HT-29 (cell line): ENCODE results near the gene LRRC45. TPM values are rescaled to one million over a fixed set of nuclear protein-coding genes. Genes with fewer than 3 reads are reported as not detected.
"Not testable (repeated sequence)": the region's sequence is repeated elsewhere in the genome, so short reads cannot be mapped to it uniquely, and the experiment has no call there.

Experiments
- DNase-seq: peaks from one replicate; pipeline ENCODE4 v3.0.0-alpha.2; 2015; ENCODE audit warnings: low spot score
- total RNA-seq: library from RNA; depleted of rRNA; stranded (reverse); fragments of >200 nt; shearing (Covaris generic); gene quantifications from 2 replicates; pipeline ENCODE4 v1.2.3, GENCODE V29; 2014

LRRC45 gene
- total RNA-seq, 1 experiment from 2014 or later, result 88.4 TPM

- DNase-seq, result no peak
These were observed 11.4 kb downstream of the LRRC45 start for GRCh38 chr17:82034371-82035011.

GRCh38 chr17:82035488-82035887 lies 12.4 kb downstream of the LRRC45 start:
- no peak for DNase-seq

DNA sequence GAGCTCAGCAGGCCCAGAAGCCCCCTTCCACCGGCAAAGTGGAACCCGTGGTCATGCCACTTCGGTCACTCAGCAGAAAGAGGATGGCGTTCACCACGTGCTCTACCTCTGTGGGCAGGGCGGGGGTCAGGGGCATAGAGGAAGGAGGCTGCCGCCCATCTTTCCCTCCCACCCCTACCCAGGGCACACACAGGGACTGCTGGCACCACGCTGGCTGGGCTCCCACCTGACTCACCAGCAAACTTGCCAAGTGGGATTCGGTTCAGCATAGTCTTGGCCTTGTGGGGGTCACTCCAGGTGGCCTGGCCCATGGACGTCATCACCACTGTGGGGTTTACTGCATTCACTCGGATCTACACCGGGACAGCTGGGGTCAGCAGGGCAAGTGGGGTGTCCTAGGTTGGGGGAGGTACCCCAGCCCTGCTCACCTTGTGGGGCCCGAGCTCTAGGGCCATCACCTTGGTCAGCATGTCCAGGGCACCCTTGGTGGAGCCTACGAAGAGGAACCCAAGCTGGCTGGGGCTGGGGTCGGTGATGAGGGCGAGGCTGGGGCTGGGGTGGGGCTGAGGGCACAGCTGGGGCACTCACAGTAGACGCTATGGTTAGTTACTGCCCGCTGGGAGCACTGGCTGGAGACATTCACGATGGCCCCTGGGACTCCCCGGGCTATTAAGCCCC lies 13.0 kb downstream of the LRRC45 start:
- DNase-seq, result no peak

- no peak for DNase-seq
These were observed 13.6 kb downstream of the LRRC45 start for GRCh38 chr17:82036634-82037091.

DNA sequence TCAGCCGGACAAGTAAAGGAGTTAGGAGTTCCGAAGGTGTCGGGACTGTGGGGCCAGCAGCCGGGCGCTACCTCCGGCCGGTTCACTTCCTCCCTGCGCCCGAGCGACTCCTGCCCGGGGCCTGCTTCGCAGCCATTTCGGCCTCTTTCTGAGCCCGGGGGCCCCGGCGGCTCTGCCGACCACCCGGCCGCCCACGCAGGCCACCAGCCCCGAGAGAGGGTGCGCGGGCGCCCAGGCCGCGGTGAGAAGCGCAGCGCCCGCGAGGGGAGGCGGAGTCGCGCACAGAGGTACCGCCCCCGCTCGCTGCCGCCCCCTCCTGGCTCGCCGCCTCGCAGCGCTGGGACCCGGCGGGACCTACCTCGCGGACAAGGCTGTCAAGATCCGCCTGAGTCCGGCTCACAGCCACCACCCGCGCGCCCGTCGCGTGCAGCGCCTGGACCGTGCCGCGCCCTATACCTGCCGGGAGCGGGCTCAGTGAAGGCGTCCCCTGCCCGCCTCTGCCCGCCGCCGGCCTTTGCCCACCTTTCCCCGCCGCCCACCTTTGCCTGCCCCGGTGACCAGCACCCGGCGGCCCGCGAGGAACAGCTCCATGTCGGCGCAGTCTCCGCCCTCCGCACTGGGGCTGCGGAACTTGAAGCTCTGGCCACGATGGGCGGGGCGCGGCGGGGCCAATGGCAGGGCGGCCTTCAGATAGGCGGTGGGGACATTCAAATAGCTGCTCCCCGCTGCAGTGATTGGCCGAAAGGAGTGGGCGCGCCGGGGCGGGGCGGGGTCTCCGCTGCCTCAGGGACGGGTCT lies 14.2 kb downstream of the LRRC45 start, which contains the start of gene DCXR:
Gene DCXR (minus strand): TSS at position 606 of the 797 bp plus-strand sequence. CDS start 15 bp downstream, at position 591.
- DNase-seq, result peak; percentile 96

GRCh38 chr17:82037889-82038195 lies 14.7 kb downstream of the LRRC45 start:
- DNase-seq, result no peak

GRCh38 chr17:82038796-82039409 lies 15.8 kb downstream of the LRRC45 start:
- not testable (repeated sequence) for DNase-seq

DNA sequence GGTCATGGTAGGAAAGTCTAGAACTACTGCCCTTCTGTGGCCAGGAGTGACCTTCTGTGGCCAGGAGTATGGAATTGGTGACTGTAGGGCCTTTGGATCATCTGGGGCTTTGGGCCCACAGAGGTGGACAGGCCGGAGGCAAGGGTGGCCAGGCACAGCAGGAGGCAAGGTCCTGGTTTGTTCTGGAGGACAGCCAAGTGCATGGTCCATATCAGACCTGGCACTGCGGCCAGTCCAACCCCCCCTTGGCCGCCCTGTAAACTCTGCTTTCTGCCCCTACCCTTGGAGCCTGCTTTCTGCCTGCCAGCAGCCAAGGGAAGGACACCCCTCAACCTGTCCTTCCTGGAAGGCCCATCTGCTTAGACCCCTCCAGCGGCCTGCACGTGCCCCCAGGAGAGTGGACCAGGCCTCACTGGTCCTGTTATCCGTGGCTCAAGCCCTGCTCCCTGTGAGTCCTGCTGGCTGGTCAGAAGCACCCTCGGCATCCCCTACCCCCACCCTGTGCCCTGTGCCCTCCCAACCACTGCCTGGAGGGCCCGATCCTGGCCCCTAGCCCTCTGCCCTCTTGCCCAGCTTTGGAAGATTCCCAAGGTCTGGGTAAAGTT lies 16.7 kb downstream of the LRRC45 start:
- DNase-seq, result no peak

- DNase-seq, result no peak
These were observed 18.2 kb downstream of the LRRC45 start for GRCh38 chr17:82041144-82041814.

DNA sequence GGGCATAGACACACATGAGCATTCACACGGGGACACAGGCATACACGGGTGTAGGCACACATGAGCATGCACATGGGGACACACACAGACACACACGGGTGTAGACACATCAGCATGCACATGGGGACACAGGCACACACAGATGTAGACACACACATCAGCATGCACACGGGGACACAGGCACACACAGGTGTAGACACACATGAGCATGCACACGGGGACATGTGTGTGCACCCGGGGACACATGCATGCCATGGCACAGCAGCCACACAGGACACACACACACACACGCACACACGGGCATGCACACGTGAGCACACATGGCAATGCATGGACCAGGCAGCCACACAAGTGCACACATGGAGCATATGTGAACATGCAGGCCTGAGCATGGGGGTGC lies 19.5 kb downstream of the LRRC45 start:
- no peak for DNase-seq

- DNase-seq, result no peak
These were observed 20.4 kb downstream of the LRRC45 start for GRCh38 chr17:82043507-82043906.

DNA sequence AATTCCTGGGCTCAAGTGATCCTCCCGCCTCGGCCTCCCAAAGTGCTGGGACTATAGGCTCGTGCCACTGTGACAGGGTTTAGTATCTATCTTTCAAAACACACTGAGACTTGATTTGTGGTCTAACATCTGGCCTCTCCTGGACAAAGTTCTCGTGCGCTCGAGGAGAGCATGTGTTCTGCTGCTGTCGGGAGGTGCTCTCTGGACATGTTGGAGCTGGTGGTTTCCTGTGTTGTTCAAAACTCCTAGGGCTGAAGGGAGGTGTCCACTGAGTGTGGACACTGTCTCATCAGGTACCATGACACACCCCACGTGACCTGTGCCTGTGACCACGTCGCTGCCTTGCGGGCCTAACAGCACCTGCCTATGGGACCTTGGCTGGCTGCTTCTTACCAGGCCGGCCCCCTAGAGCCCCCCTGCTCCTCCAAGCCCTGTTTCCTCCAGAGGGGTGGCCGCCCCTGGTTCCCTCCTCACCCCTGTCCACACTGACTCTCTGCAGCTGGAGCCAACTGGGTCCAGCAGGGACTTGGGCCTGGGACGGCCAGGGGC lies 22.9 kb downstream of the LRRC45 start:
- DNase-seq, result no peak

GRCh38 chr17:82046903-82047302 lies 23.8 kb downstream of the LRRC45 start:
- no peak for DNase-seq

DNA sequence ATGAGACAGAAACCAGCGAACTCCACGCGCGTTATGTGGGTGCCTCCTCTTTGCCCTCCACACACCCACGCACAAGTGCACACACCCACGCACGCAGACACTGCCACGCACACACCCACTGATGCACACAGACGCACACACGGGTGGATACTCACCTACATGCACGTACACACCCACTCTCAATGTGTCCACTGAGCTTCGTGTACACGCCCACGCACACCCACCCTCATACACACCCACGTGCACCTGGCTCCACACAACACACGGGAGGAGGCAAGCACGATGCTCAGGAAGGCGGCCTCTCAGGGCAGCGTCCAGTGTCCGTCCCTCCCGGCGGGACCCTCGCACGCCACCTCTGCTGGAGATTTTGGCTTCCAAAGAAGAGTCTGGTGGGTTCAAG lies 24.3 kb downstream of the LRRC45 start:
- no peak for DNase-seq

DNA sequence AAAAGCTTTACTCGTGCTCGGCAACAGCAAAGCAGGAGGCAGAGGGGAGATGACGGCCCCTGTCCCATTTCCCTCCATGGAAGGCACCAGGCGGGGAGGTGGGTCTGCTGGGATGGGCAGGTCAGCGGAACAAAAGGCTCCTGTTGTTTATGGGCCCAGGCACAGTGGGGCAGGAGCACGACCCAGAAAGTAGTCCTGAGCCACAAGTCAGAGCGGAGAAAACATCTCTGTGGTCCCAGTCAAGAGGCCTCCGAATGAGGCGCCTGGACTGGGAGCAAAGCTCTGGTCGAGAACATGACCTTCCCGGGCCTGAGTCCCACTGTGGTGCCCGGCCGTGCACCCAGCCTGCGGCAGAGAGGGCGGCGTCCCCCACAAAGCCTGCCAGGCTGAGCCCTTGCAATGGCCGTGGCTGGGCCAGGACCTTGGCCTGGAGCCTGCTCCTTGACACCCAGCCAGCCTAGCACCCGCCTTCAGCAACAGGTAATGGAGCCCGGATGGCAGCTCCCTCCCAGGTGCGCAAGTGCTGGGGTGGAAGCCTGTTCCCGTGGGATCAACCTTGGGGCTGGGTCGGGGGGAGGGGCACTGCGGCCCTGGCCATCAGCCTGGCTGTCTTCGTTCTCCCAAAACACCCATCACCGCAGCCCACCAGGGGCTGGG lies 24.9 kb downstream of the LRRC45 start:
- no peak for DNase-seq

DNA sequence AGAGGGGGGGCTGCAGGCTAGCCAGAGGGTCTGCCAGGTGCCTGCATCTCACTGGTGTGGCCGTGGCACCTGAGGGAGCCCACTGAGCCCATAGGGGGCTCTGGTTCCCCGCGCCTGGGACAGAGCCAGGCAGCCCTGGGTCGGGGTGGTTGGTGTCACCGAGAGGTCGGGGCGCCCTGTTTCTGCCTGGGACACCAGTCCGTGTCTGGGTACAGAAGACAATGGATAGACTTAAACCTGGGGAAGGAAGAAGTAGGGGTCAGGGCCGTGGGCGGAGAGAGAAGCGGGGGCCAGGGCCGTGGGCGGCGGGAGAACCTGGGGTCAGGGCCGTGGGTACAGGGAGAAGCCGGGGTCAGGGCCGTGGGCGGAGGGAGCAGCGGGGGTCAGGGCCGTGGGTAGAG lies 25.5 kb downstream of the LRRC45 start:
- no peak for DNase-seq

DNA sequence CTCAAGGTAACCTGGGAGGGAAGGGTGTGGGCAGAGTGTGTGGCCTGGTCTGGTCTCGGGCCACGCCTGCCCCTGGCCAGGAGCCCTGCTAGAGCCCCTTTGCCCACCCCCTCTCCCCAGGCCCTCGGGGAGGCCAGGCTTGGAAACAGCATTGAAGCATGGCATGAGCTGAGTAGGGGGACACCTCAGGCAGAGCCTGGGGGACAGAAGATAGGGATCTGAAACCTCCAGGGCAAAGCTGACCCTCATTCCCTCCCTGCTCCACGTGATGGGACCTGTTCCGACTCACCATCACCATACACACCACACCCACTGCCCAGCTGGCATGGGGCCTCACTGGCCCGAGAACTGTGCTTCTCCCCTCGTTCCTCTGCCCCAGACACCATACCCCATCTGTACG lies 26.0 kb downstream of the LRRC45 start:
- no peak for DNase-seq

DNA sequence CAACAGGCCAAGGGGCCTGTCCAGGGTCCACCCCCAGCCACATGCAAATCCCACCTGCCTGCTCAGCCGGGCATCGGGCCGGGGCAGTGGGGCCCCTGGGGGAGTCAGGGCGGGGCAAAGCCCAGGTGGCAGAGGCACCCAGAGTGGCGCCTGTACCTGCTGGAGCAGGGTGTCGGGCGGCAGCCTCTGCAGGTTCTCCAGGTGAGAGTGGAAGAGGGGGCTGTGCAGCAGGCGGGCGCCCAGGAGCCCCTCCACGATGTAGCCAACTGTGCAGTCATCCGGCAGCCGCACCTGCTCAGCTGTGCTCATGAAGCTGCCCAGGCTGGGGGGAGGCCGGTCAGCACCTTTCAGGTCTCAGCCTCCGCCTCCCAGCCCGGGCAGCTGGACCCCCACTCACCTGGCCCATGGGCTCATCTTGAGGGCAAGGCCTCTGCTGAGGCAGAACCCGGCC lies 26.4 kb downstream of the LRRC45 start:
- no peak for DNase-seq

GRCh38 chr17:82050152-82050760 lies 27.2 kb downstream of the LRRC45 start:
- DNase-seq, result no peak
